ENCODE measurements around the gene RALGPS2. TPM values are rescaled to one million over a fixed set of nuclear protein-coding genes. Genes with fewer than 3 reads are reported as not detected.

The RALGPS2 gene
- total RNA-seq, 1 donor from 2014 or later = 47.8 TPM

DNA sequence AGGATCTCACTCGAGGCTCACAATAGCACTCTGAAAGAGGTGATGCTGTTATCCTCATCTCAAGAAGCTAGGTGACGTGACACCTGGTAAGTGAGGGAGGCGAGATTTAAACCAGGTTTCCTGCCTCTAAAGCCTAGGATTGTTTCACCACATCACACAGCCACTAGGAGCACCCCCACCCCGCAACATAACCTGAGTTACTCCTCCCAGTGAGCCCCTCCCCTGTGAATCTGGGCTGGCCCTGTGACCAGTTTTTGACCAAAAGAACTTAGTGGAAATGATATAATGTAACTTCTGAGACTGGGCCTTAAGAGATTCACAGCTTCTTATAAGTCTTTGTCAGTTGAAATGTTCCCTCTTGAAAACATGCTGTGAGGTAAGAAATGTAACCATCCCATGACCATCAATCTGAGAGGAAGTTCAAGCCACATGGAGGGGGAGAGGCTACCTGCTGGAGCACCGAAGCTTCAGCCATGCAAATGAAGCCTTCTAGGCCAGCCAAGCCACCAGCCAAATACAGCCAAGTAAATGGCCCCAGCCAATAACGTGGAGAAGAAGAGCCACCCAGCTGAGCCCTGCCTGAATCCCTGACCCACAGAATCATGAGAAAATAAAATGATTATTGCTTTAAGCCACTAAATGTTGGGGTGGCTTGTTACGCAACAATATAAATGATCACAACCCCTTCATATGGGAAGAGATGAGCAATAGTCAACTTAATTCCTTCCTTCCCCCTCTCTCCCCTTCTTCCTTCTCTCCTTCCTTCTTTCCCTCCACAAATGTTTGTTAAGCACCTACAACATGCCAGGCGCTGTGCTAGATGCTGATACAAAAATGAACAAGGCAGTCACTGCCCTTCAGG, 239.7 kb downstream of the RALGPS2 start:
- Mint-ChIP-seq H3K9me3 (peaks cover 8% of the 10 kb centered on the region), H3K27ac (no peak overlapping the region), H3K27me3 (no peaks in the 10 kb centered on the region), H3K4me1 (ENCODE audit: unreplicated experiment) (peaks cover 6% of the 10 kb centered on the region), H3K4me3 (no peak overlapping the region), H3K36me3 (no peaks in the 10 kb centered on the region)
- TF ChIP-seq, protein P1, sequence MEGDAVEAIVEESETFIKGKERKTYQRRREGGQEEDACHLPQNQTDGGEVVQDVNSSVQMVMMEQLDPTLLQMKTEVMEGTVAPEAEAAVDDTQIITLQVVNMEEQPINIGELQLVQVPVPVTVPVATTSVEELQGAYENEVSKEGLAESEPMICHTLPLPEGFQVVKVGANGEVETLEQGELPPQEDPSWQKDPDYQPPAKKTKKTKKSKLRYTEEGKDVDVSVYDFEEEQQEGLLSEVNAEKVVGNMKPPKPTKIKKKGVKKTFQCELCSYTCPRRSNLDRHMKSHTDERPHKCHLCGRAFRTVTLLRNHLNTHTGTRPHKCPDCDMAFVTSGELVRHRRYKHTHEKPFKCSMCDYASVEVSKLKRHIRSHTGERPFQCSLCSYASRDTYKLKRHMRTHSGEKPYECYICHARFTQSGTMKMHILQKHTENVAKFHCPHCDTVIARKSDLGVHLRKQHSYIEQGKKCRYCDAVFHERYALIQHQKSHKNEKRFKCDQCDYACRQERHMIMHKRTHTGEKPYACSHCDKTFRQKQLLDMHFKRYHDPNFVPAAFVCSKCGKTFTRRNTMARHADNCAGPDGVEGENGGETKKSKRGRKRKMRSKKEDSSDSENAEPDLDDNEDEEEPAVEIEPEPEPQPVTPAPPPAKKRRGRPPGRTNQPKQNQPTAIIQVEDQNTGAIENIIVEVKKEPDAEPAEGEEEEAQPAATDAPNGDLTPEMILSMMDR (conservative IDR thresholded peaks at IDR 0.05) = no peak
- peak; percentile 16 for DNase-seq (ENCODE audit: extremely low spot score, unreplicated experiment)

DNA sequence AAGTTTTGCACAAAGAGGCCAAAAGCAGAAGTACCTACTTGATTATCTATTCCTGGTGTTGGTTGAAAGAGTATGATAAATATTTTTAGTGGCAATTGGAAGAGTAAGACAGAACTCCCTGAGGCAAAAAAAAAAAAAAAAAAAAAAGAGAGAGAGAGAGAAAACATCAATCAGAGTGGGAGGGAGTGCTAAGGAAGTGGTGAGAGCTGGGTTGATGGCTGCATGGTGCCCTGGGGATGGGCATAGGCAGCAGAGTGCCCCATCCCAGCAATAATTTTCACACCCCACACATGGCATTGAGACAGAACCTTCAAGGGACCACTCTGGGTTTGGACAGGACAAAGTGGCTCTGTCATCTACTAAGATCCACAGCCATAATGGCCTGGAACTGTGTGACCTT, 241.3 kb downstream of the RALGPS2 start:
- no peak for DNase-seq (ENCODE audit: extremely low spot score, unreplicated experiment)
- TF ChIP-seq, protein P1 (conservative IDR thresholded peaks at IDR 0.05) = no peak
- Mint-ChIP-seq H3K4me3 (no peak overlapping the region), H3K27ac (no peak overlapping the region), H3K36me3 (no peaks in the 10 kb centered on the region), H3K27me3 (no peaks in the 10 kb centered on the region), H3K9me3 (peaks cover 8% of the 10 kb centered on the region), H3K4me1 (ENCODE audit: unreplicated experiment) (no peaks in the 10 kb centered on the region)

DNA sequence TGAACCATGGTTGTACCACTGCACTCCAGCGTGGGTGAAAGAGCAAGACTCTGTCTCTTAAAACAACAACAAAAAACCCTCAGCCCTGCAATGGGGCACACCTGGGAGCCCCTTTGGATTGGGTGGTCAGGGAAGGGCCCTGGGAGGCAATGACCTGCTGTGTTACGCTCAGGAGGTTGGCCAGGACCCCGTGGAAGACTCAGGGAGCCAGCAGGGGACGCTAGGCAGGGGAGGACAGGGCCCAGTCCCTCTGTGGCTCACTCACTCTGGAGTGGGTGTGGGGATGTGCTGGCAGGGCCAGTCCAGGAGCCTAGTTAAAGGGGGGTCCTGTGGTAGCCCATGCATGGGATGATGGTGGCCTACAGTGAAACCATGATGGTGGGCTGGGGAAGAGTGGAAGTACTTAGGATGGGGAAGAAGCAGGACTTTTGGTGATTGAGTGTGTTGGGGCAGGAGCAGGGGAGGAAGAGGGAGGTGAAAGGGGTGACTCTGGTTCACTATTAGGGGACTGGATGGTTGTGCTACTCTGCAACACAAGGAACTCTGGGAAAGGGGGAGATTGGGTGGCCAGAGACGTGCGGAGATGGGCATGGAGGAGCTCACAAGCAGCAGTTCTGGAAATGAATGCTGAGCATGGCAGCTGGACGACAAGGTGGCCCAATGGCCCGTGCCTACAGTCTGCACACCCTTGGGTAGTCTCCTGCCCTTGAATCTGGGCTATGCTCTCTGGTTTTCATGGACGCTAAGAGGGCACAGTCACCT, 244.4 kb downstream of the RALGPS2 start:
- TF ChIP-seq, protein P1 (conservative IDR thresholded peaks at IDR 0.05) = no peak
- H3K4me1 Mint-ChIP-seq (ENCODE audit: unreplicated experiment) = peaks cover 22% of the 10 kb centered on the region
- peaks cover 8% of the 10 kb centered on the region for H3K9me3 Mint-ChIP-seq
- no peak overlapping the region for H3K27ac Mint-ChIP-seq
- H3K27me3 Mint-ChIP-seq = no peaks in the 10 kb centered on the region
- DNase-seq (ENCODE audit: extremely low spot score, unreplicated experiment) = no peak
- H3K36me3 Mint-ChIP-seq = no peaks in the 10 kb centered on the region
- no peak overlapping the region for H3K4me3 Mint-ChIP-seq

DNA sequence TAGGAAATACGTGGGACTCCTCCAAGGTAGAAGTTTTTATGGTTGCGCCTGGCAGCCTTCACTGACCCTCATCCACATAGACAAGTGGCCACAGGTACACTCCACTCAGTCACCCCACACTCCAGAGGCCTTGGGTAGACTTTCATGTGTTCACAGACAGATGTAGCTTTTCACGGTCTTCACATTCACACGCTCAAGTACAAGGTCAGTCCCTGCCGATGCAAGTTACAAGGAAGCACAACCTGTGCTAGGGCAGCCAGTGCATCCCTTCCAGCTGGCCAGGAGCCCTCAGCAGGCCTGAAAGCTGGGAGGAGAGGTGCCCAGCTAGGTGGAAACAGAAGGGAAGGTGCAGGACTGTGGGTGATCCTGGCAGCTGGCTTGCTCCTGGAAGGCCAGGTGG, 245.1 kb downstream of the RALGPS2 start:
- Mint-ChIP-seq H3K4me1 (ENCODE audit: unreplicated experiment) (peaks cover 26% of the 10 kb centered on the region), H3K27ac (no peak overlapping the region), H3K4me3 (no peak overlapping the region), H3K9me3 (peaks cover 14% of the 10 kb centered on the region), H3K27me3 (no peaks in the 10 kb centered on the region), H3K36me3 (no peaks in the 10 kb centered on the region)
- DNase-seq (ENCODE audit: extremely low spot score, unreplicated experiment) = no peak
- TF ChIP-seq, protein P1 (conservative IDR thresholded peaks at IDR 0.05) = no peak

Small RNA genes lying within 50 kb of the gene (microRNA-seq; reads per million reads assigned to microRNA genes)
- not detected for gene MIR4424

Other genes starting within 250 kb of the RALGPS2 start
- not detected in 2 replicates for gene CLEC20A, start 228.3 kb upstream of the RALGPS2 start, total RNA-seq (ENCODE audit: low replicate concordance)
- gene TEX35, start 212.1 kb upstream of the RALGPS2 start, total RNA-seq (ENCODE audit: low replicate concordance) = not detected in 2 replicates
- gene ANGPTL1, start 145.8 kb downstream of the RALGPS2 start, total RNA-seq (ENCODE audit: low replicate concordance) = 0.43 and 17.9 TPM in 2 replicates

Data from type B pancreatic cell (in vitro differentiated cells).